ENCODE measurements around the gene OVAAL. TPM values are rescaled to one million over a fixed set of nuclear protein-coding genes. Genes with fewer than 3 reads are reported as not detected.

The OVAAL gene
- total and polyA plus RNA-seq, 10 of the 15 experiments (the other 5 are each of a cell fraction or from before 2014, with no cell fraction given): 0.04 to 0.33 (median 0.06) TPM; not detected in 7

DNA sequence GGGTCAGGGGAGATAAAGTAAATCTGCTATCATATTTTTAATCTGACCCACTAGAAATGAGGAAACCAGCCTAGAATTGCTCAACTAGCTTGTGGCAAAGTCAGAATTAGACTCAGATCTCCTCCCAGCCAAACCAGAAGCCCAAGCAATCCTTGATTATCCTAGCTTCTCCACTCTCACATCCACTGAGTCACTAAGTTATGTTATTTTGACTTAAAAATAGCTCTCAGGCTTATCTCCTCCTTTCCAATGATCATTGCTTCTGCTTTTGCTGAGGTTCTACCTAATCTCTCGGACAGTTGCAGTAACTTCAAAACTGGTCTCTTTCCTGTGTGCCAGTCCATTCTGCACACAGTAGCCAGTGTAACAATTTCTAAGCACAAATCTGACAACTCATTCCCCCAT is 22.9 kb downstream of the OVAAL start:
- no peaks in the 10 kb centered on the region for H3K36me3 ChIP-seq (ENCODE audit: control insufficient read depth in 2 of 2, insufficient read depth in 2 of 2, low read length in 1 of 2)
- no peaks in the 10 kb centered on the region for H3K9me3 ChIP-seq (replicated peaks; ENCODE audit: control insufficient read depth, insufficient read depth, low read length)
- ChIA-PET POLR2A (no interaction called here), RAD21 (ENCODE audit: unreplicated experiment) (no interaction called here), CTCF (interaction anchor here (0.6 to 1.0 kb wide), 3 partner anchors 81 to 284 kb away, joined by 3 read pairs; no protein-coding TSS in a partner anchor), SMC1A (ENCODE audit: uncharacterized antibody, unreplicated experiment) (interaction anchor here (1.0 to 1.1 kb wide), 2 partner anchors 15 to 31 kb away, joined by 3 read pairs; no protein-coding TSS in a partner anchor)
- H3K27ac ChIP-seq (ENCODE audit: control insufficient read depth, insufficient read depth): no peak overlapping the region
- H3K4me2 ChIP-seq (ENCODE audit: control insufficient read depth, insufficient read depth): no peak overlapping the region
- H3K9ac ChIP-seq (ENCODE audit: control insufficient read depth, insufficient read depth, low read length): no peak overlapping the region
- no peak for DNase-seq (ENCODE audit: low read depth, low spot score)
- intact Hi-C loops (cut with micrococcal nuclease; ENCODE audit: unreplicated experiment) (no loop called here), in situ Hi-C loops (cut with MboI) (no loop called here)
- H3K4me1 ChIP-seq (ENCODE audit: control insufficient read depth, insufficient read depth, low read length): no peaks in the 10 kb centered on the region
- H3K27me3 ChIP-seq (replicated peaks in 1 of 2; ENCODE audit: control insufficient read depth in 2 of 2, insufficient read depth in 2 of 2, low read length in 1 of 2): no peaks in the 10 kb centered on the region
- no peaks in the 10 kb centered on the region for H4K20me1 ChIP-seq (ENCODE audit: control insufficient read depth, insufficient read depth)
- no peak for ATAC-seq
- BruUV-seq (replicated peaks): no TSS peak
- no peaks in the 10 kb centered on the region for H3K79me2 ChIP-seq (ENCODE audit: control insufficient read depth, insufficient read depth, low read length)
- no peak overlapping the region for H3K4me3 ChIP-seq
- no peak for FAIRE-seq
- H2AFZ ChIP-seq (ENCODE audit: control insufficient read depth, low read depth, low read length): no peak overlapping the region
- 93% methylated on average over 1 of the region's 1 CpG for WGBS (ENCODE audit: insufficient coverage, insufficient replicate concordance, low lambda C conversion rate, missing lambda C conversion rate)
- TF ChIP-seq TCF12 (IDR thresholded peaks at IDR 0.05; ENCODE audit: low read depth, low read length) (no peak), MEF2B (IDR thresholded peaks at IDR 0.05; ENCODE audit: partially characterized antibody, poor library complexity, severe bottlenecking) (no peak), RAD21 (IDR thresholded peaks at IDR 0.05; ENCODE audit: insufficient read depth, low read depth, low read length) (no peak), HDAC2 (IDR thresholded peaks at IDR 0.05) (no peak), YY1 (IDR thresholded peaks at IDR 0.05; ENCODE audit: low read depth, low read length) (no peak), SMARCA5 (IDR thresholded peaks at IDR 0.05) (no peak), RUNX3 (IDR thresholded peaks at IDR 0.05; ENCODE audit: low read length) (no peak), ASH2L (IDR thresholded peaks at IDR 0.05; ENCODE audit: borderline replicate concordance, low read depth) (no peak), RAD51 (IDR thresholded peaks at IDR 0.05) (no peak), SMC3 (IDR thresholded peaks at IDR 0.05; ENCODE audit: borderline replicate concordance, low read length) (no peak), CHD4 (IDR thresholded peaks at IDR 0.05) (no peak), NFYA (IDR thresholded peaks at IDR 0.05; ENCODE audit: borderline replicate concordance, low read depth, low read length) (no peak)
- TF ChIP-seq, protein P1, sequence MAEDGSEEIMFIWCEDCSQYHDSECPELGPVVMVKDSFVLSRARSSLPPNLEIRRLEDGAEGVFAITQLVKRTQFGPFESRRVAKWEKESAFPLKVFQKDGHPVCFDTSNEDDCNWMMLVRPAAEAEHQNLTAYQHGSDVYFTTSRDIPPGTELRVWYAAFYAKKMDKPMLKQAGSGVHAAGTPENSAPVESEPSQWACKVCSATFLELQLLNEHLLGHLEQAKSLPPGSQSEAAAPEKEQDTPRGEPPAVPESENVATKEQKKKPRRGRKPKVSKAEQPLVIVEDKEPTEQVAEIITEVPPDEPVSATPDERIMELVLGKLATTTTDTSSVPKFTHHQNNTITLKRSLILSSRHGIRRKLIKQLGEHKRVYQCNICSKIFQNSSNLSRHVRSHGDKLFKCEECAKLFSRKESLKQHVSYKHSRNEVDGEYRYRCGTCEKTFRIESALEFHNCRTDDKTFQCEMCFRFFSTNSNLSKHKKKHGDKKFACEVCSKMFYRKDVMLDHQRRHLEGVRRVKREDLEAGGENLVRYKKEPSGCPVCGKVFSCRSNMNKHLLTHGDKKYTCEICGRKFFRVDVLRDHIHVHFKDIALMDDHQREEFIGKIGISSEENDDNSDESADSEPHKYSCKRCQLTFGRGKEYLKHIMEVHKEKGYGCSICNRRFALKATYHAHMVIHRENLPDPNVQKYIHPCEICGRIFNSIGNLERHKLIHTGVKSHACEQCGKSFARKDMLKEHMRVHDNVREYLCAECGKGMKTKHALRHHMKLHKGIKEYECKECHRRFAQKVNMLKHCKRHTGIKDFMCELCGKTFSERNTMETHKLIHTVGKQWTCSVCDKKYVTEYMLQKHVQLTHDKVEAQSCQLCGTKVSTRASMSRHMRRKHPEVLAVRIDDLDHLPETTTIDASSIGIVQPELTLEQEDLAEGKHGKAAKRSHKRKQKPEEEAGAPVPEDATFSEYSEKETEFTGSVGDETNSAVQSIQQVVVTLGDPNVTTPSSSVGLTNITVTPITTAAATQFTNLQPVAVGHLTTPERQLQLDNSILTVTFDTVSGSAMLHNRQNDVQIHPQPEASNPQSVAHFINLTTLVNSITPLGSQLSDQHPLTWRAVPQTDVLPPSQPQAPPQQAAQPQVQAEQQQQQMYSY (CRISPR knock-in tag; IDR thresholded peaks at IDR 0.05): no peak
- TF ChIP-seq, protein P2, sequence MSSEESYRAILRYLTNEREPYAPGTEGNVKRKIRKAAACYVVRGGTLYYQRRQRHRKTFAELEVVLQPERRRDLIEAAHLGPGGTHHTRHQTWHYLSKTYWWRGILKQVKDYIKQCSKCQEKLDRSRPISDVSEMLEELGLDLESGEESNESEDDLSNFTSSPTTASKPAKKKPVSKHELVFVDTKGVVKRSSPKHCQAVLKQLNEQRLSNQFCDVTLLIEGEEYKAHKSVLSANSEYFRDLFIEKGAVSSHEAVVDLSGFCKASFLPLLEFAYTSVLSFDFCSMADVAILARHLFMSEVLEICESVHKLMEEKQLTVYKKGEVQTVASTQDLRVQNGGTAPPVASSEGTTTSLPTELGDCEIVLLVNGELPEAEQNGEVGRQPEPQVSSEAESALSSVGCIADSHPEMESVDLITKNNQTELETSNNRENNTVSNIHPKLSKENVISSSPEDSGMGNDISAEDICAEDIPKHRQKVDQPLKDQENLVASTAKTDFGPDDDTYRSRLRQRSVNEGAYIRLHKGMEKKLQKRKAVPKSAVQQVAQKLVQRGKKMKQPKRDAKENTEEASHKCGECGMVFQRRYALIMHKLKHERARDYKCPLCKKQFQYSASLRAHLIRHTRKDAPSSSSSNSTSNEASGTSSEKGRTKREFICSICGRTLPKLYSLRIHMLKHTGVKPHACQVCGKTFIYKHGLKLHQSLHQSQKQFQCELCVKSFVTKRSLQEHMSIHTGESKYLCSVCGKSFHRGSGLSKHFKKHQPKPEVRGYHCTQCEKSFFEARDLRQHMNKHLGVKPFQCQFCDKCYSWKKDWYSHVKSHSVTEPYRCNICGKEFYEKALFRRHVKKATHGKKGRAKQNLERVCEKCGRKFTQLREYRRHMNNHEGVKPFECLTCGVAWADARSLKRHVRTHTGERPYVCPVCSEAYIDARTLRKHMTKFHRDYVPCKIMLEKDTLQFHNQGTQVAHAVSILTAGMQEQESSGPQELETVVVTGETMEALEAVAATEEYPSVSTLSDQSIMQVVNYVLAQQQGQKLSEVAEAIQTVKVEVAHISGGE (CRISPR knock-in tag; IDR thresholded peaks at IDR 0.05): no peak
- TF ChIP-seq, protein P3, sequence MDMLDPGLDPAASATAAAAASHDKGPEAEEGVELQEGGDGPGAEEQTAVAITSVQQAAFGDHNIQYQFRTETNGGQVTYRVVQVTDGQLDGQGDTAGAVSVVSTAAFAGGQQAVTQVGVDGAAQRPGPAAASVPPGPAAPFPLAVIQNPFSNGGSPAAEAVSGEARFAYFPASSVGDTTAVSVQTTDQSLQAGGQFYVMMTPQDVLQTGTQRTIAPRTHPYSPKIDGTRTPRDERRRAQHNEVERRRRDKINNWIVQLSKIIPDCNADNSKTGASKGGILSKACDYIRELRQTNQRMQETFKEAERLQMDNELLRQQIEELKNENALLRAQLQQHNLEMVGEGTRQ (IDR thresholded peaks at IDR 0.05; ENCODE audit: borderline replicate concordance, low read depth, low read length): no peak
